A673 (cell line): ENCODE data around the gene NAT10. TPM values are rescaled to one million over a fixed set of nuclear protein-coding genes. Genes with fewer than 3 reads are reported as not detected.

ENCODE experiments used
- BruUV-seq: library from RNA; stranded (reverse); fragments of 400-500 nt; replicated peaks from 2 replicates; lab custom pipeline; 2021; lab: Mats Ljungman, UMichigan
- CTCF ChIA-PET: fragments of 300-600 bp; sonication (Branson Sonifier 250); formaldehyde crosslinking; loops from one replicate; lab custom pipeline; 2022; ENCODE audit warnings: antibody characterized with exemption; lab: Charles Lee
- POLR2A ChIA-PET: fragments of 300-600 bp; sonication (Branson Sonifier 250); formaldehyde crosslinking; loops from one replicate; lab custom pipeline; 2022; ENCODE audit warnings: antibody characterized with exemption; ENCODE audit not compliant: low non-redundant PET; lab: Charles Lee
- DNase-seq: peaks from one replicate; pipeline ENCODE4 v3.0.0-alpha.2; 2015; ENCODE audit warnings: low spot score
- H3K27ac ChIP-seq: fragments of 200-600 bp; sonication (generic); 2 replicates; pipeline ENCODE4 v1.5.1; 2016; ENCODE audit warnings: mixed run types, low read depth, mild to moderate bottlenecking, mixed read lengths, antibody characterized with exemption, low read length; ENCODE audit not compliant: poor library complexity, severe bottlenecking
- H3K27me3 ChIP-seq: fragments of 200-600 bp; sonication (generic); replicated peaks from 2 replicates; pipeline ENCODE4 v1.6.1; 2017; ENCODE audit warnings: mixed run types, low read depth, mild to moderate bottlenecking, mixed read lengths, antibody characterized with exemption, low read length; ENCODE audit not compliant: insufficient read depth, poor library complexity
- H3K36me3 ChIP-seq: fragments of 200-600 bp; sonication (generic); 2 replicates; pipeline ENCODE4 v1.6.1; 2016; ENCODE audit warnings: mixed run types, mild to moderate bottlenecking, mixed read lengths, antibody characterized with exemption, low read length; ENCODE audit not compliant: insufficient read depth, poor library complexity, severe bottlenecking
- H3K4me1 ChIP-seq: fragments of 200-600 bp; sonication (generic); 2 replicates; pipeline ENCODE4 v1.6.1; 2017; ENCODE audit warnings: mixed run types, mild to moderate bottlenecking, mixed read lengths, antibody characterized with exemption, low read length; ENCODE audit not compliant: insufficient read depth, poor library complexity, severe bottlenecking
- H3K4me3 ChIP-seq: fragments of 200-600 bp; sonication (generic); 2 replicates; pipeline ENCODE4 v1.5.1; 2016; ENCODE audit warnings: low read depth, mixed run types, mild to moderate bottlenecking, mixed read lengths, low read length; ENCODE audit not compliant: poor library complexity, severe bottlenecking
- H3K9me3 ChIP-seq: fragments of 200-600 bp; sonication (generic); 2 replicates; pipeline ENCODE4 v1.6.1; 2016; ENCODE audit warnings: mixed run types, low read depth, mild to moderate bottlenecking, mixed read lengths, antibody characterized with exemption, low read length; ENCODE audit not compliant: poor library complexity, severe bottlenecking
- EZH2 ChIP-seq: fragments of 200-600 bp; sonication (generic); IDR thresholded peaks from 2 replicates; pipeline ENCODE4 v1.6.1; 2017; ENCODE audit warnings: borderline replicate concordance, low read depth, mild to moderate bottlenecking, mixed read lengths, antibody characterized with exemption, low read length; ENCODE audit not compliant: poor library complexity, severe bottlenecking
- intact Hi-C: fragments of 100-400 bp; cut with micrococcal nuclease; formaldehyde crosslinking; loops from one replicate; pipeline ENCODE4 v1.10.0; 2022; ENCODE audit not compliant: unreplicated experiment
- total RNA-seq: library from RNA; stranded (reverse); gene quantifications from 2 replicates; pipeline ENCODE4 v1.2.3, GENCODE V29; 2021
- TF ChIP-seq, protein P1 (sequence below): fragments of 300-800, 200-600 bp; sonication (generic); conservative IDR thresholded peaks from 2 replicates; pipeline ENCODE4 v1.5.1; 2017; ENCODE audit warnings: low read depth, mild to moderate bottlenecking, antibody characterized with exemption, low read length, moderate library complexity, mixed read lengths

Gene NAT10
- total RNA-seq, 1 experiment from 2014 or later: 192 TPM

DNA sequence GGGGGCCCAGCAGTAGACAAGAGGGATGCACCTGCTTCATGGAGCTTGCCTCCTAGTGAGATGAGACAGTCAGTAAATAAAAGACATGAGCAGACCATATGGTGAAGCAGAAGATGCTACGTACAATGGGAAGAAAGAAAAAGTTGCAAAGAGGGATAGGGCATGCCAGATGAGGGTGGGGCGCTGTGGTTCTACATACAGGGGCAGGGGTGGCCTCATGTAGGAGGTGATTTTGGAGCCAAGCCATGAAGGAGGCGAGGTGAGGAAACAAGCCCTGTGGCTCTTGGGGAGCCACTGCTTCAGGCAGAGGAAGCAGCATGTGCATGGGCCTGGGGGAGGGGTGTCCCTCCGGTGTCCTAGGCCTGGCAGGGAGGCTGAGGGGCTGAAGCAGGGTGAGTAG is 15.2 kb downstream of the NAT10 start:
- ChIA-PET CTCF (no interaction called here), POLR2A (no interaction called here)
- Histone ChIP-seq H3K9me3 (no peaks in the 10 kb centered on the region), H3K4me3 (no peak overlapping the region), H3K27me3 (no peaks in the 10 kb centered on the region), H3K36me3 (peaks cover 92% of the 10 kb centered on the region), H3K4me1 (peaks cover 10% of the 10 kb centered on the region), H3K27ac (no peak overlapping the region)
- intact Hi-C loops: no loop called here
- no peak for DNase-seq
- no peak for TF ChIP-seq EZH2
- TF ChIP-seq, protein P1, sequence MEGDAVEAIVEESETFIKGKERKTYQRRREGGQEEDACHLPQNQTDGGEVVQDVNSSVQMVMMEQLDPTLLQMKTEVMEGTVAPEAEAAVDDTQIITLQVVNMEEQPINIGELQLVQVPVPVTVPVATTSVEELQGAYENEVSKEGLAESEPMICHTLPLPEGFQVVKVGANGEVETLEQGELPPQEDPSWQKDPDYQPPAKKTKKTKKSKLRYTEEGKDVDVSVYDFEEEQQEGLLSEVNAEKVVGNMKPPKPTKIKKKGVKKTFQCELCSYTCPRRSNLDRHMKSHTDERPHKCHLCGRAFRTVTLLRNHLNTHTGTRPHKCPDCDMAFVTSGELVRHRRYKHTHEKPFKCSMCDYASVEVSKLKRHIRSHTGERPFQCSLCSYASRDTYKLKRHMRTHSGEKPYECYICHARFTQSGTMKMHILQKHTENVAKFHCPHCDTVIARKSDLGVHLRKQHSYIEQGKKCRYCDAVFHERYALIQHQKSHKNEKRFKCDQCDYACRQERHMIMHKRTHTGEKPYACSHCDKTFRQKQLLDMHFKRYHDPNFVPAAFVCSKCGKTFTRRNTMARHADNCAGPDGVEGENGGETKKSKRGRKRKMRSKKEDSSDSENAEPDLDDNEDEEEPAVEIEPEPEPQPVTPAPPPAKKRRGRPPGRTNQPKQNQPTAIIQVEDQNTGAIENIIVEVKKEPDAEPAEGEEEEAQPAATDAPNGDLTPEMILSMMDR: no peak
- no TSS peak for BruUV-seq

DNA sequence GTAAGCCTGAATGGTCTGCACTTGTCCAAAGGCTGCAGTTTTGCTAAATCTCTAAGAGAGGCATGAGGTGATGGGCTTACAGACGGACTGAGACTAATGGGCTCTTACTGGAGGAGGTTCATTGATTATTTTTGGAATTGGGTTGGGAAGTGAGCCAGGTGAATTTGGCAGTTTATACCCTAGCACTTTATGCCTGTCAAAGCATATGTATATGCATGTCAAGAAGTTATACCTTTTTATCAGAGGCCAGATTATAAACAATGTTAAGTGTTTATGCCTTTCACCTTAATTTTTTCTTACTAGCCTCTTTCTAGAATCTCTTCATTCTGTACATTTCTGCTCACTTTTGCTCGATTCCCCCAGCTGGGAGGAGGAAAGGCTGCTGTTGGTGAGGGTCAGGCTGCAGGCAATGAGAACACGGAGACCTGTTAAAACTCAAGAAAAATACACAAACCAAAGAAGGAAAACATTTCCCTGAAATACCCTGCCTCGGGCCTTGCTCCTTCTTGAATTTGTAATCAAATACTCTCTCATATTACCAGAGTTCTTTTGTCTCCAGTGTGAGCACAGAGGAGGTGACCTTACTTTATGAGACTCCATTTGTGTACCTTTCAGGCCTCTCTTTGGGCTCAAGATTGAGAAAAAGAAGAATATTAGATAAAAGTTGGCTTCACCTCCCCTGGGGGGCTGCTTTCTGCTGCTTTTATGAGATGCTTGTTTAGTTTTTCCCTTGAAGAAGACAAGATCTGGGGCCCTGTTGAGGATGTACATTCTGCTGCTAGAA is 19.6 kb downstream of the NAT10 start:
- no peaks in the 10 kb centered on the region for H3K4me1 ChIP-seq
- no peaks in the 10 kb centered on the region for H3K27me3 ChIP-seq
- peaks cover 95% of the 10 kb centered on the region for H3K36me3 ChIP-seq
- BruUV-seq: TSS peak; percentile 2
- POLR2A ChIA-PET: no interaction called here
- H3K9me3 ChIP-seq: no peaks in the 10 kb centered on the region
- TF ChIP-seq EZH2: no peak
- TF ChIP-seq, protein P1: no peak
- DNase-seq: no peak
- no peak overlapping the region for H3K27ac ChIP-seq
- CTCF ChIA-PET: no interaction called here
- no peak overlapping the region for H3K4me3 ChIP-seq
- intact Hi-C loops: no loop called here

DNA sequence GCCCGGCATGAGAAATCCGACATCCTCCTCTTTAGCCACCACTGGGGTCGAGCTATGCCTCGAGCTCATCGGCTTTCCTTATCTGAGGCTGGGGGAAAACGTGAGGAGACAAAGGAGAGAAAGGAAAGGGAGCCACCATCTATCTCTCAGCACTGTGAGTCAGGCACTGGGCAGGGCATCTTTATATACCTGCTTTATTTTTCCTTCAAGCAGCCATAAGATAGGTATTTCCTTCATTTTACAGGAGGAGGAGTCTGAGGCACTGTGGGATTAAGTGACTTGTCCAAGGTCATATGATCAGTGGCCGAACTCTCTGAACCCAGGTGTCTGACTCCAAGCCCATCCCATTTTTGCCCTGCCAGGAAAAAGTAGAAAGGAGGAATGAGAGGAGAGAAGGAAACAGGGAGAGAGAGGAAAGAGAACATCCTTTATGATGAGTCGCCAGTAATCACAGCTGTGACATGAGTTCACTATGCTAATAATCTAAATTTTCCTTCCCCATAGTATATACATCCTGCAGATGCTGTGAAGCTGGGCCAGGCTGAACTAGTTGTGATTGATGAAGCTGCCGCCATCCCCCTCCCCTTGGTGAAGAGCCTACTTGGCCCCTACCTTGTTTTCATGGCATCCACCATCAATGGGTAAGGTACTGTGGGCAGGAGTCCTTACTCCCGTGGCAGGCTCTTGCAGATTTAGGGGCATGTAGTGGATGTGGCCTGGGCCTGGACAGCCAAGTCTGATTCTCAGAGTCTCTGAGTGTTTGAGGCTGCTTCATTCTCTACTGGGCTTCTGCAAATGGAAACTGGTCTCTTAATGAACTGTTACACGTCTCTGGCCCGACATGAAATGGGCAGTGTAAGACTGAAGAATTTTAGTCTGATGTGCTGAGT is 21.8 kb downstream of the NAT10 start:
- peaks cover 97% of the 10 kb centered on the region for H3K36me3 ChIP-seq
- no peak for DNase-seq
- intact Hi-C loops: no loop called here
- no peak for TF ChIP-seq EZH2
- TF ChIP-seq, protein P1: no peak
- H3K4me1 ChIP-seq: no peaks in the 10 kb centered on the region
- peak overlapping the region; percentile 8 for H3K27ac ChIP-seq
- H3K4me3 ChIP-seq: no peak overlapping the region
- BruUV-seq: no TSS peak
- H3K27me3 ChIP-seq: no peaks in the 10 kb centered on the region
- no peaks in the 10 kb centered on the region for H3K9me3 ChIP-seq
- POLR2A ChIA-PET: no interaction called here
- CTCF ChIA-PET: no interaction called here
